NT2/D1 (cell line): Measurements from ENCODE around the gene NOL3.

ENCODE experiments used
- SUZ12 ChIP-seq: IDR thresholded peaks from 2 replicates; pipeline ENCODE4 v1.6.1; 2011; ENCODE audit not compliant: insufficient read length, insufficient read depth; ENCODE audit errors: extremely low read depth
- YY1 ChIP-seq: IDR thresholded peaks from 2 replicates; pipeline ENCODE4 v1.6.1; 2011; ENCODE audit not compliant: insufficient read length, insufficient read depth
- ZNF274 ChIP-seq: IDR thresholded peaks from 2 replicates; pipeline ENCODE4 v1.6.1; 2011; ENCODE audit warnings: mild to moderate bottlenecking, low read depth, low read length

DNA sequence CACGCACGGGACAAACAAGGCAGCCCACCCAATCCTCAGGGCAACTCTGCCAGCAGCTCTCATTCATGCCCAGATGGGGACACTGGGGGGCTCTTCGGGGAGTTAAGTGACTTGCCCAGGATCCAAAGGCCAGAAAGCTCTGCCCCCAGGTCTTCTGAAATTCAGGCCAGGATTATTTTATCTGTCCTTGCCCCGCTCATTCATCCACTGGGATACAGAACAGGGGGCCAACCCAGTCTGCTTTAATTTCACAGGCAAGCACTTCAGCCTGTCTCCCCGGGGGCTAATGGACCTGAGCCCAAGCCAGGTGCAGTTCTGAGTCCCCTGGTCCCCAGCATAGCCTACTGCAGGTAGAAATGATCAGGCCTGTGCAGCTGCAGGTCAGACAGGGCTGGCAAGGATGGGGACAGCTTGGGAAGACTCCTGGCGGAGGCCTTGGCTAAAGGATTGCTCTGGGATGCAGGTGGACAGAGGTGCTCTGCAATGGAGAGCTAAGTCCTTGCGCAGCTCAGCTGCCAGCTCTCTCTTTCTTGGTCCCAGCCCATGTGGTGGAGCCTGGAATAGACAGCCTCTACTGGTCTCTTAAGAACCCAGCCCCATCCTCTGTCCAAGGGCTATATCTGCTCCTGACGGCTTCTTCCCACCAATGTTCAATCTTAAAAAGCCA lies 18.8 kb upstream of the NOL3 start:
- TF ChIP-seq ZNF274 (no peak), YY1 (no peak), SUZ12 (no peak)
